Keratinocyte (primary cell): Measurements from ENCODE around the gene DENND6A.

ENCODE experiments used
- CTCF ChIP-seq, 3 experiments: IDR thresholded peaks in 1 of 3; conservative IDR thresholded peaks in 1 of 3; optimal IDR thresholded peaks in 1 of 3; 2 replicates in 2 of 3; 3 replicates in 1 of 3; pipeline versions ENCODE3 to v1.5.1; 2011; ENCODE audit warnings: low read length in 3 of 3, mild to moderate bottlenecking in 3 of 3, moderate library complexity in 2 of 3, control low read depth in 1 of 3, inconsistent platforms in 1 of 3; ENCODE audit not compliant: insufficient read depth in 2 of 3; ENCODE audit errors: extremely low read depth in 1 of 3
- EZH2 ChIP-seq: IDR thresholded peaks from one replicate; pipeline ENCODE4 v1.6.1; 2012; ENCODE audit warnings: inconsistent platforms, mild to moderate bottlenecking, low read length, moderate library complexity

GRCh38 chr3:57658536-57658935, 34.3 kb downstream of the DENND6A start:
- no peak for TF ChIP-seq CTCF (optimal IDR thresholded peaks at IDR 0.05 in 1 of 3, IDR thresholded peaks at IDR 0.05 in 1 of 3, conservative IDR thresholded peaks at IDR 0.05 in 1 of 3; ENCODE audit: extremely low read depth in 1 of 3, insufficient read depth in 2 of 3, low read length in 3 of 3)
- no peak for TF ChIP-seq EZH2
